Daoy (cell line): Measurements from ENCODE around the gene RNF40. TPM values are rescaled to one million over a fixed set of nuclear protein-coding genes. Genes with fewer than 3 reads are reported as not detected.

Source experiments
- DNase-seq: peaks from one replicate; pipeline ENCODE4 v3.0.0-alpha.2; 2015; ENCODE audit warnings: low read depth
- total RNA-seq: library from RNA; depleted of rRNA; stranded (reverse); fragments of >200 nt; shearing (Covaris generic); gene quantifications from 2 replicates; pipeline ENCODE4 v1.2.3, GENCODE V29; 2014; rRNA removed

RNF40 gene
- total RNA-seq: 57.8 and 58.9 TPM in 2 replicates

GRCh38 chr16:30761928-30762902, at the start of gene RNF40, which contains the start of gene CFAP119:
Gene RNF40, plus strand, starts transcription at chr16:30762322. Its CDS starts 224 bp downstream, at chr16:30762546.
Gene CFAP119, minus strand, starts transcription at chr16:30762062. Its CDS starts 314 bp downstream, at chr16:30761748.
- DNase-seq: peak; percentile 96

DNA sequence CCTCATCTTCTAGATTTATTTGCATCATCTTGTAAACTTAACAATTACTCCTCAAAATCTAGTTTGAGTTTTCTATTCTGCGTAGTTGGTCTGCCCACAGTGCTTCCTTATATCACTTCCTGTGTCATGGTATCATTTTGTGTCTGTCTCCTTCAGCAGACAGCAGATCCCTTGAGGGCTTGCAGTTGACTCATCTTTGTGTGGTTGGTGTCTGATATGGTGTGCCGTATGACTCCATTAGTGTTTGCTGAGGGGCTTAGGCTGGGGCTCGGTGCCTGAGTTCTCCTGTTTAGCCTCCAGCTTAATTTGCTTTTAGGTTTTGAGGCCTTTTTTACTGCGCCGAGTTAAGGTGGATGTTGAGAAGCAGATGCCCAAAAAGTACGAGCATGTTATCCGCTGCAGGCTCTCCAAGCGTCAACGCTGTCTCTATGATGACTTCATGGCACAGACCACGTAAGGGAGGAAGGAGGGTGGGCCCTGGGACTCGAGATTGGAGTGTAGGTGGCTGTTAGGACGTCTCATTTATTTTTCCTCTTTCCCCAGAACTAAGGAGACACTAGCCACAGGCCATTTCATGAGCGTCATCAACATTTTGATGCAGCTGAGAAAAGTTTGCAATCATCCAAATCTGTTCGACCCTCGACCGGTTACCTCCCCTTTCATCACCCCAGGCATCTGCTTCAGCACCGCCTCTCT, 46.2 kb upstream of the RNF40 start:
- DNase-seq: peak; percentile 48

GRCh38 chr16:30720086-30720485, 42.0 kb upstream of the RNF40 start:
- no peak for DNase-seq

- DNase-seq: no peak
Measured at GRCh38 chr16:30720694-30721093, 41.4 kb upstream of the RNF40 start.

DNA sequence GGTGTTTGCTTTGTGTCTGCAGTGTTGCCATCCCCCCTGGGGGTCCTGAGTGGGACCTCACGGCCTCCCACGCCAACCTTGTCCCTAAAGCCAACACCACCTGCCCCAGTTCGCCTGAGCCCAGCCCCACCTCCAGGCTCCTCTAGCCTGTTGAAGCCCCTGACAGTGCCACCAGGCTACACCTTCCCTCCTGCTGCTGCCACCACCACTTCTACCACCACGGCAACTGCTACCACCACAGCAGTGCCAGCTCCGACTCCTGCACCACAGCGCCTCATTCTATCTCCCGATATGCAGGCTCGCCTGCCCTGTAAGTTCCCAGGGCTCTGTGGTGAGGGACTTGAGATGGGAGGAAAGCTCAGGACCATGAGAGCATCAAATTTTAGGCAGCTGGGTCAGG, 41.0 kb upstream of the RNF40 start:
- no peak for DNase-seq

DNA sequence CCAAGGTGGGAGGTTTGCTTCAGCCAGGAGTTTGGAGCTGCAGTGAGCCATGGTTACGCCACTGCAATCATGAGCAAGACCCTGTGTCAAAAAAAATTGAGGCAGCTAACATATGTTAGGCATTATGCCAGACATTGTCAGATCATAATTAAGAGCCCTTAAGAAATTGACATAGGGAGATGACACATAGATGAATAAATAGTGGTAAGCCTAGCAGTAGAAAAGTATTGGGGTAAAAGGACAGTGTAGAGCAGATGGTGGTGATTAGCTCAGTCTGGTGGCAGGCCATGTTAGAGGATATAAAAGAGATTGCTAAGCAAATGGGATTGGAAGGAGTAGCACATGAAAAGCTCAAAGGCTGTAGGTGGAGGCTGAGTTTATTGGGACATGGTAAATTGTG, 40.5 kb upstream of the RNF40 start:
- DNase-seq: no peak

- DNase-seq: no peak
Measured at GRCh38 chr16:30722443-30722842, 39.7 kb upstream of the RNF40 start.

DNA sequence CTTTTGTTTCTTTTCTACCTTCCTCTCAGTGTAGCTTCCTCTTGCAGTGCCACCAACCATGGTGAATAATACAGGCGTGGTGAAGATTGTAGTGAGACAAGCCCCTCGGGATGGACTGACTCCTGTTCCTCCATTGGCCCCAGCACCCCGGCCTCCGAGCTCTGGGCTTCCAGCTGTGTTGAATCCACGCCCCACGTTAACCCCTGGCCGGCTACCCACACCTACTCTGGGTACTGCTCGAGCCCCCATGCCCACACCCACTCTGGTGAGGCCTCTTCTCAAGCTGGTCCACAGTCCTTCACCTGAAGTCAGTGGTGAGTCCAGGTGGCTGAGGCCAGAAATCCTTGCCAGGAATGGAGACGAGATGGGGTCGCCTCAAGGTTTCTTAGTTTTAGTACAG, 39.2 kb upstream of the RNF40 start:
- no peak for DNase-seq

- no peak for DNase-seq
Measured at GRCh38 chr16:30723725-30724355, 38.3 kb upstream of the RNF40 start.

DNA sequence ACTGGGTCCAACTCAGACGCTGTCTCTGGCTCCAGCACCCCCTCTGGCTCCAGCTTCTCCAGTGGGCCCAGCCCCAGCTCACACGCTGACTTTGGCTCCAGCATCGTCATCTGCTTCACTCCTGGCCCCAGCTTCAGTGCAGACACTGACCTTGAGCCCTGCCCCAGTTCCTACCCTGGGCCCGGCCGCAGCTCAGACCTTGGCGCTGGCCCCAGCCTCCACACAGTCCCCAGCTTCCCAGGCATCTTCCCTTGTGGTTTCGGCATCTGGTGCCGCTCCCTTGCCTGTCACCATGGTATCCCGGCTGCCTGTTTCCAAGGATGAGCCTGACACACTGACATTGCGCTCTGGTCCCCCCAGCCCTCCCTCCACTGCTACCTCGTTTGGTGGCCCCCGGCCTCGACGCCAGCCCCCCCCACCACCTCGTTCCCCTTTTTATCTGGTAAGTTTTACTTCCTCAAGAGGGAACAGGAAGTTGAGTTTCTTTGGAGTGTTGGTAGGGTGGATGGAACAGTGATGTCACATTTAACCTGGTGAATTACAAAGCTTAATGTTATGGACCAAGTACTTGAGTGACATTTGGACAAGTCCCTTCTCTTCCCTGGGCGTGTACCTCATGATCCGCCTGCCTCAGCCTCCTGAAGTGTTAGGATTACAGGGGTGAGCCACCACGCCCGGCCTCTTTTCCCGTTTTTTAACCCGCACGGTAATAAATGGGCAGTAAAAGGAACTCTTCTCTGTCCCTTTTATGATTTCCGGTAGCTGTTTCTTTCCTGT, 37.3 kb upstream of the RNF40 start:
- no peak for DNase-seq

GRCh38 chr16:30725418-30725792, 36.7 kb upstream of the RNF40 start:
- DNase-seq: no peak

- DNase-seq: no peak
Measured at GRCh38 chr16:30728321-30728720, 33.8 kb upstream of the RNF40 start.

- DNase-seq: no peak
Measured at GRCh38 chr16:30728899-30729672, 33.0 kb upstream of the RNF40 start.

DNA sequence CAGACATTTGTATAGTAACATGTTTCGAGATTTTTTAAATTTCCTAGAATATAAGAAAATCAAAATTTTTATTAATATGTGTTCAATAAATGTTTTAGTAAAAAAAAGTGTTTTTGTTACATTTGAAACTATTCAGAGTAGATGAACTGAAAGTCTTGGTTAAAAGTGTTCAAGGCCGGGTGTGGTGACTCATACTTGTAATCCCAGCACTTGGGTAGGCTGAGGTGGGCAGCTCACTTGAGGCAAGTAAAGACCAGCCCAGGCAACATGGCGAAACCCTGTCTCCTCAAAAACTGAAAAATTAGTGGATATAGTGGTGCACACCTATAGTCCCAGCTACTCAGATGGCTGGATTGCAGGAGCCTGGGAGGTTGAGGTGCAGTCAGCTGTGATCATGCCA, 30.7 kb upstream of the RNF40 start:
- no peak for DNase-seq

- no peak for DNase-seq
Measured at GRCh38 chr16:30736995-30737793, 24.9 kb upstream of the RNF40 start.

GRCh38 chr16:30737794-30738648, 24.1 kb upstream of the RNF40 start:
- DNase-seq: no peak

GRCh38 chr16:30738984-30739951, 22.9 kb upstream of the RNF40 start:
- DNase-seq: no peak
